ENCODE measurements around the gene CLIP4.

CLIP4 gene

DNA sequence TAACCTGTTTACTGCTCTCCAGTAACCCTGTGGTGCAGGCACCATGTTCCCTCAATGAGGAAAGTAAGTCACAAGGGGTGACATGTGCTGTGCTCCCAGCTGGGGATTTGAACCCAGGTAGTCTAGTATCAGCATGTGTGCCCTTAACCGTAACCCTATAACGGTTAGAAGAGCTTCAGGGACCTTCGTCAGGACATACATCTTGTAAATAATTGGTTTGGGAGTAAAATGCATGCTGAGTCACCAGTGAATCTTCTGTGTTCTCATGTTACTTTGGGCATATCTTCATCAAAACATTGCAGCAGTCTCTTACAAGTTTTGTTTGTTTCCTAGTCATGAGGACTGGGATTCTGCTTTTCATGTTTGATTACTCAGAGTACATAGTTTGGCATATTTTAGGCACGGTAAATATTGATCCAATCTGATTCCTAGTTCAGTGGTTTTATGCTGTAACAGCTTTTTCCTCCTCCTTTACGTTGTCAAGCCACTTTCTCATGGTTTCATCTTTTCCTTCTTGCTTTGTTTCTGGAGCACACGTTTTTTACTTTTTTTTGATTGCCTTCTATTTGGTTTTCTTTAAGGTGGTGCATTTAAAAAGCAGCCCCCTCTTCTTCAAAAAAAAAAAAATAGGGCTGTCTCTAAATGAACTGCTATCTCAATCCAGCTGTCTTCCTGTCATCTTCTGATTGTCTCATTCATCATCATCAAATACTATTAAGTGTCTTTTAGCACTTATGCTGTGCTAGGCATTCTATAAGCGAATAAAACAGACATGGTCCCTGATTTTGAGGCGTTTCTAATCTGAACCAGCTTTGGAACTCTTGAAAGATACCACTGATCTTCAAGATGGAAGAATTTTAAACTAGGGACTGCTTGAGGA lies 50.4 kb downstream of the CLIP4 start:
- Histone ChIP-seq H3K9me3 (ENCODE audit: control insufficient read depth, insufficient read depth, low read depth, low read length) (no peaks in the 10 kb centered on the region), H3K36me3 (ENCODE audit: control insufficient read depth, insufficient read depth, low read length) (no peaks in the 10 kb centered on the region), H3K4me3 (ENCODE audit: low read depth, low read length) (no peak overlapping the region), H3K27me3 (ENCODE audit: control insufficient read depth, insufficient read depth, low read length) (no peaks in the 10 kb centered on the region), H3K4me1 (ENCODE audit: control insufficient read depth, insufficient read depth, low read length) (peaks cover 14% of the 10 kb centered on the region), H3K9ac (ENCODE audit: low read length) (no peak overlapping the region), H3K27ac (ENCODE audit: low read depth, low read length) (no peak overlapping the region)

DNA sequence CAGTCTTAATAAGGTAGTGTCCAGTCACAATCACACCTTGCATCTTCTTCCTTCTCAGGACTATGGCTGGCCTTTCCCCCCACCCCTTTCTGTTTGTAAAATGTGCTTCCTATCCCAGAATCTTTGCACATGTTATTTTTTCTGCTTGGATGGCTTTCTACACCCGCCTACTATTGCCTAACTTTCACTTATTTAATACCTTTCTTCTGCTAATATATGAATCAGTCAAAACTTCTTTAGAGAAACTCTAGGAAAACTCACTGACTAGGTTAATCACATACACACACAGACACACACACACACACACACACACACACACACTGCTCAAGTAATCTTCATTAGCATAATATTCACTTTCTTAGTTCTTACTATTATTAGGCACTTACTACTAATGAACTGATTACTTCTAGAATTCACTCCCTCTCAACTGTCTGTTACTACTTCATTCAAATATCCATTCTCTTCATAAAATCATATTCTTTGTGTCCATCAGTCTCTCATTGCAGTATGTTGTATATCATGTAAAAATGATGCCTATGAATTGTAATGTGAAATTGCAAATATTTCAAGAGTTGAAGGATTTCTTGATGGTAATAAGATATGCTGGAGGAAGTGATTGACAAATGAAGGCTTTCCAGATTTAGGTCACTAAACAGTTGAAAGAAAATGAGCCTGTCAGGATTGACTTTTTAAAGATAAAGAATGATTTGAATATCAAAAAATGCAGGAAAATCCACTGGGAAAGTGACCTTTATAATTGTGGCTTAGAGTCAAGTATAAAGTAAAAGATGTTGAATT lies 51.2 kb downstream of the CLIP4 start:
- H3K36me3 ChIP-seq (ENCODE audit: control insufficient read depth, insufficient read depth, low read length) = no peaks in the 10 kb centered on the region
- no peak overlapping the region for H3K9ac ChIP-seq (ENCODE audit: low read length)
- H3K9me3 ChIP-seq (ENCODE audit: control insufficient read depth, insufficient read depth, low read depth, low read length) = no peaks in the 10 kb centered on the region
- no peaks in the 10 kb centered on the region for H3K27me3 ChIP-seq (ENCODE audit: control insufficient read depth, insufficient read depth, low read length)
- no peak overlapping the region for H3K4me3 ChIP-seq (ENCODE audit: low read depth, low read length)
- no peak overlapping the region for H3K27ac ChIP-seq (ENCODE audit: low read depth, low read length)
- H3K4me1 ChIP-seq (ENCODE audit: control insufficient read depth, insufficient read depth, low read length) = peaks cover 14% of the 10 kb centered on the region

DNA sequence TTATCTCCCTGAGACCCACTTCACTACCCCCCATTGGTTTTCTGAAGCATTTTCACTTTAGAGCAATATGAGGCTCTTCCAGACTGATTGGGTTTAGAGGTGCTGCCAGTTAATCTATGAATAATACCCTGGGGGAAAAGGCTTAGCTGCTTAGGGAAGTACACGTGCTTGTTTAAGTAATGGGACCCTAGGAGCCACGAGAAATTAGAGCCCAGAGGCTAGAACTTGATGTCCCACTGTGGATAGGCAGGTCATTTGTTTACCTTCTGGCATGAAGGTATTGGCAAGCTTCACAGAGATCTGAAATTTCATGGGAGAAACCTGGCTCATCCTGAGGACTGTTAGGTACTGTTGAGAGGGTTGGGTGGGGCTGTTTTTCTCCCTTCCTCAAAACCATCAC lies 59.7 kb downstream of the CLIP4 start:
- no peak overlapping the region for H3K27ac ChIP-seq (ENCODE audit: low read depth, low read length)

DNA sequence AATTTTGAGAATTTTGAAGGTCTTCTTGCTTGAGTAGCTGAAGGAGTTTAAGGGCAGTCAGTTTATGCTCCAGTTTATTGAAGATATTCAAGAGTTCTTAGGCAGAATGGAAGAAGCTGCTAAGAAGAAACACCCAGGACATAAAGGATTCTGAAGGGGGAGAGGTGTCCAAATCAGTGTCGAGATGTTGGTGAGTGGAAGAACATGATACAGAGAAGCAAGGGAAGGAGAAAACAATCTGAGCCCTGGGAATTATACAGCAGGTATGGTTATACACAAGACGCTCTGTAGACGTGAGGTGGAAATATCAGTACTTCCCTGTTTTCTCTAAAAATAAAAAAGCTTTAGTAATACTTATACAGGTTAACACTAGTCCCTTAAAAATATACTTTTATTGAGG lies 60.1 kb downstream of the CLIP4 start:
- Histone ChIP-seq H3K4me1 (ENCODE audit: control insufficient read depth, insufficient read depth, low read length) (no peaks in the 10 kb centered on the region), H3K27me3 (ENCODE audit: control insufficient read depth, insufficient read depth, low read length) (peaks cover 28% of the 10 kb centered on the region), H3K9ac (ENCODE audit: low read length) (no peak overlapping the region), H3K27ac (ENCODE audit: low read depth, low read length) (no peak overlapping the region), H3K9me3 (ENCODE audit: control insufficient read depth, insufficient read depth, low read depth, low read length) (no peaks in the 10 kb centered on the region), H3K36me3 (ENCODE audit: control insufficient read depth, insufficient read depth, low read length) (no peaks in the 10 kb centered on the region), H3K4me3 (ENCODE audit: low read depth, low read length) (no peak overlapping the region)

More for the DNA sequence above, 59.7 kb downstream of the CLIP4 start:
- Histone ChIP-seq H3K9ac (ENCODE audit: low read length) (no peak overlapping the region), H3K36me3 (ENCODE audit: control insufficient read depth, insufficient read depth, low read length) (no peaks in the 10 kb centered on the region), H3K9me3 (ENCODE audit: control insufficient read depth, insufficient read depth, low read depth, low read length) (no peaks in the 10 kb centered on the region), H3K27me3 (ENCODE audit: control insufficient read depth, insufficient read depth, low read length) (peaks cover 28% of the 10 kb centered on the region), H3K4me1 (ENCODE audit: control insufficient read depth, insufficient read depth, low read length) (no peaks in the 10 kb centered on the region), H3K4me3 (ENCODE audit: low read depth, low read length) (no peak overlapping the region)

DNA sequence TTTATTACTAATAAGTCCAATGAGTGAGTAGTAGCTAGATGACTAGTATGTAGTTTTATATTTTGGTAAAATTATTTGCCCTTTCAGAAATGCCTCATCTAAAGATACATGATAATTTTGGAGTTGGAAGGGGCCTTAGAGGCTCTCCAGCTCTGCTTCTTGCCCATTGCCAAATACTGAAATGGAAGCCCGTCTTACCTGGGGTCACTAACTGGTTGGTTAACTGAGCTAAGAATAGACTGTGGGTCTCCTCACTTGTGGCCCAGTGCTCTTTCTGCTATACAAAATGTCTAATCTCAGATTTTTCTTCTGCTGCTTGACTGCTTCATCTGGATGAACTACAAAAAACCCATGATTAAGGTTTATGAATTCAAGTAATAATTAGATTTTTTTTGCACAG lies 67.1 kb downstream of the CLIP4 start:
- Histone ChIP-seq H3K27ac (ENCODE audit: low read depth, low read length) (no peak overlapping the region), H3K9me3 (ENCODE audit: control insufficient read depth, insufficient read depth, low read depth, low read length) (peaks cover 1% of the 10 kb centered on the region; the same call in 1 of the 2 replicates), H3K4me3 (ENCODE audit: low read depth, low read length) (no peak overlapping the region), H3K9ac (ENCODE audit: low read length) (no peak overlapping the region), H3K27me3 (ENCODE audit: control insufficient read depth, insufficient read depth, low read length) (0 out of 2 replicates have a peak, but pooled peaks cover 2% of the 10 kb centered on the region), H3K36me3 (ENCODE audit: control insufficient read depth, insufficient read depth, low read length) (no peaks in the 10 kb centered on the region), H3K4me1 (ENCODE audit: control insufficient read depth, insufficient read depth, low read length) (no peaks in the 10 kb centered on the region)

DNA sequence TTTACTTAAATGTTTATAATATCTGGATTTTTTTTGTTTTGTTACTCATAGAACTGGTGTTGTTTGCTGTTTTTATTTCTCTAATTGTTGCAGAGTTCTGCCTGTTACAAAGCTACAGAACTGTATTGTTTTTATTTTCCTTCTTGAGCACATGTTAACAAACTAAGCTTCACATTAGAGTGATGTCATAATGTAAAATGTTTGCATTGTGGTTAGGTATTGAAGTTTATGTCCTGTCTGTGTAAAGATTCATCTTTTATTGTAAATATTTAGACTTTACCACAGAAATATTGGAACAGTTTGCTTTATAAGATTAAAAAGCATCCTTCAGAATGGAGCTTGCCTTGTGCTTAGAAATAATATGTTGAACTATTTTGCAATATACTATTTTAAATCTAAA lies 67.7 kb downstream of the CLIP4 start:
- Histone ChIP-seq H3K27me3 (ENCODE audit: control insufficient read depth, insufficient read depth, low read length) (no peaks in the 10 kb centered on the region), H3K4me3 (ENCODE audit: low read depth, low read length) (no peak overlapping the region), H3K27ac (ENCODE audit: low read depth, low read length) (no peak overlapping the region), H3K9ac (ENCODE audit: low read length) (no peak overlapping the region), H3K36me3 (ENCODE audit: control insufficient read depth, insufficient read depth, low read length) (no peaks in the 10 kb centered on the region), H3K4me1 (ENCODE audit: control insufficient read depth, insufficient read depth, low read length) (no peaks in the 10 kb centered on the region), H3K9me3 (ENCODE audit: control insufficient read depth, insufficient read depth, low read depth, low read length) (peaks cover 3% of the 10 kb centered on the region; the same call in 1 of the 2 replicates)

DNA sequence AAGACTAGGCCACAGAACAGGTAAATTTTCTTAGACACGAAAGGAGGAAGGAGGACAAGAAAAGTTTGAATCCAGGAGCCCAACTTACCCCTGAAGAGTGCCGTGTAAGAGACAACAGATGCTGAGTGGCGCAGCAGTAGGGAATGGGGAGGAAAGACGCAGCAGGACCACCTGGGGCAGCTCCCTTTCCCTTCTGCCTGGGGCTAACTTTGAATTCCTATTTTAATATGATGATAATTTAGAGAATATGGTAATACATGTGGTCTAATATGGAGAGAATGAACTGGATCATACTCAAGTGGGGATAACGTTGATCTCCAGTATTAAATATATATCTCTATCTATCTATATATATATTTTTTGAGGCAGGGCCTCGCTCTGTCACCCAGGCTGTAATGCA lies 69.3 kb downstream of the CLIP4 start:
- Histone ChIP-seq H3K36me3 (ENCODE audit: control insufficient read depth, insufficient read depth, low read length) (no peaks in the 10 kb centered on the region), H3K9ac (ENCODE audit: low read length) (no peak overlapping the region), H3K9me3 (ENCODE audit: control insufficient read depth, insufficient read depth, low read depth, low read length) (peaks cover 3% of the 10 kb centered on the region; the same call in 1 of the 2 replicates), H3K27me3 (ENCODE audit: control insufficient read depth, insufficient read depth, low read length) (no peaks in the 10 kb centered on the region), H3K27ac (ENCODE audit: low read depth, low read length) (no peak overlapping the region), H3K4me1 (ENCODE audit: control insufficient read depth, insufficient read depth, low read length) (no peaks in the 10 kb centered on the region), H3K4me3 (ENCODE audit: low read depth, low read length) (no peak overlapping the region)

DNA sequence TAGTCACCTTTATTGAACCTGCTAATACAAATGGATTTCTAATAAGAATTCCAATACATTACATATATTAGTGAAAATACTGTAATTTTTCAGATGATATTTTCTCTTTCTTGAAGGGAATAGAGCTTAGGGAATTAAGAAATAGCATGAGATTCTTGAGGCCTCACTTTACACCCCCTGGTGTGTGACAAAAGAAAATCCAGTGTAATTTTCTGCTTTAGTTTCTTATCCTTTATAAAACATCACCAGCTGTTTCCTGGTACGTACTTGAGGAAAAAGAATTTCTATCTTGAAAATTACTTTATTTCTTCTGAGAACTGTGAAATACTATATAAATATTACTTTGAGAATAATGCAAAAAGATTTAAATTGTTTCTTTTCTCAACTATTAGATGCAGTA lies 71.6 kb downstream of the CLIP4 start:
- Histone ChIP-seq H3K27ac (ENCODE audit: low read depth, low read length) (no peak overlapping the region), H3K4me1 (ENCODE audit: control insufficient read depth, insufficient read depth, low read length) (no peaks in the 10 kb centered on the region), H3K9ac (ENCODE audit: low read length) (no peak overlapping the region), H3K27me3 (ENCODE audit: control insufficient read depth, insufficient read depth, low read length) (no peaks in the 10 kb centered on the region), H3K9me3 (ENCODE audit: control insufficient read depth, insufficient read depth, low read depth, low read length) (peaks cover 3% of the 10 kb centered on the region; the same call in 1 of the 2 replicates), H3K36me3 (ENCODE audit: control insufficient read depth, insufficient read depth, low read length) (no peaks in the 10 kb centered on the region), H3K4me3 (ENCODE audit: low read depth, low read length) (no peak overlapping the region)

DNA sequence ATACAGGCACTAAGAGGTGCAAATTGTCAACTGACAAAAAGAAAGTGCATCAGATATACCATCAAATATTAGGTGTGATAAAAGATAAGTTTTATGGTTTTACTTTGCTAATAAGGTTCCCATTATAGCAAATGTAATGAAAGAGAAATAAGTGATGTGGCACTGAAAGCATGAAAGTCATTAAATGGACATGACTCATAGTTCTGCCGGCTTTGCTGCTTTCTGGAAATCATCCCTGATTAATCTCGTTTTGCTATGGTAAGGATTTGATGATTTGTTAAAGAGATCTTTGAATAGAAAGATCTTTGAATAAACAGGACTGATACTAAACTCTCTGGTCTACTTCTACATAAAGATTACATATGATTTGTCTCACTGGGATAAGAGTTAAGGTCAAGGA lies 72.7 kb downstream of the CLIP4 start:
- Histone ChIP-seq H3K36me3 (ENCODE audit: control insufficient read depth, insufficient read depth, low read length) (no peaks in the 10 kb centered on the region), H3K27ac (ENCODE audit: low read depth, low read length) (no peak overlapping the region), H3K4me3 (ENCODE audit: low read depth, low read length) (no peak overlapping the region), H3K9me3 (ENCODE audit: control insufficient read depth, insufficient read depth, low read depth, low read length) (peaks cover 3% of the 10 kb centered on the region; the same call in 1 of the 2 replicates), H3K4me1 (ENCODE audit: control insufficient read depth, insufficient read depth, low read length) (no peaks in the 10 kb centered on the region), H3K9ac (ENCODE audit: low read length) (no peak overlapping the region), H3K27me3 (ENCODE audit: control insufficient read depth, insufficient read depth, low read length) (no peaks in the 10 kb centered on the region)

DNA sequence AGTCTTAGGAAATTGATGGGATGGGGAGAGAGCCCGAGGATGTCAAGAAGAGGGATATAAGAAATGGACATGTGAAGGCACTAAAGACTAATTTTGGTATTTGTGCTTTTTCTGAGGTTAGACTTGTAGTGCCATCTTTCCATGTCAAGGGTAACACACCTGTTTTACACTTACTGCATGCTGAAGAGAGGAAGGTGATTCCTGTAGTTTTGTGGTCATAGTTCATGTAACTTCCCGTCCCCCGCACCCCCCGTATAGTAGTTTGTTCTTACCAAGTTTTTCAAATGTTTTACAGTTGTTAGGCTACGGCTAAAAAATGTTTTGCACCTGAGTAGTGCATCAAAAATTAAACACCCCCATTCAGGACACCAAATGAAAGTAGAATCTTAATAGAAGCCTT lies 73.8 kb downstream of the CLIP4 start:
- H3K9me3 ChIP-seq (ENCODE audit: control insufficient read depth, insufficient read depth, low read depth, low read length) = peaks cover 3% of the 10 kb centered on the region; the same call in 1 of the 2 replicates
- H3K9ac ChIP-seq (ENCODE audit: low read length) = no peak overlapping the region
- H3K36me3 ChIP-seq (ENCODE audit: control insufficient read depth, insufficient read depth, low read length) = no peaks in the 10 kb centered on the region
- H3K4me1 ChIP-seq (ENCODE audit: control insufficient read depth, insufficient read depth, low read length) = no peaks in the 10 kb centered on the region
- no peak overlapping the region for H3K27ac ChIP-seq (ENCODE audit: low read depth, low read length)
- H3K4me3 ChIP-seq (ENCODE audit: low read depth, low read length) = no peak overlapping the region
- no peaks in the 10 kb centered on the region for H3K27me3 ChIP-seq (ENCODE audit: control insufficient read depth, insufficient read depth, low read length)

DNA sequence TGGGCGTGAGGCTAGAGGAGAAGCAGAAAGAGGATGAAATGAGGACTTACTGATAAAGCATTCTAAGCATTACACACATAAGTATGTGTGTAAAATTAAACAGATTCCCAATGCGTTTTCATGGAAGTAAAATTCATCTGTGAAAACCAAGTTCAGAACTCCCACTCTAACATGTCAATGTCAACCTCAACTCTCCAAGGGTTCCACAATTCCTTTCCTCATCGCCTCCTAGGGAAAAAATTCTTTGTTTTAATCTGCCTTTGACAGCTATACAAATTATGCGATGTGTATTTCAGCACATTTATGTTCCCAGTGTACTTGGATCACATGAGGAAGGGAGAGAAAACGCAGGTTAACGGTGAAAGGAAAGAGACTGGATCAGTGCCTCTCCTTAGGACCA lies 76.6 kb downstream of the CLIP4 start:
- Histone ChIP-seq H3K36me3 (ENCODE audit: control insufficient read depth, insufficient read depth, low read length) (no peaks in the 10 kb centered on the region), H3K9me3 (ENCODE audit: control insufficient read depth, insufficient read depth, low read depth, low read length) (peaks cover 3% of the 10 kb centered on the region; the same call in 1 of the 2 replicates), H3K27ac (ENCODE audit: low read depth, low read length) (no peak overlapping the region), H3K4me3 (ENCODE audit: low read depth, low read length) (no peak overlapping the region), H3K4me1 (ENCODE audit: control insufficient read depth, insufficient read depth, low read length) (no peaks in the 10 kb centered on the region), H3K9ac (ENCODE audit: low read length) (no peak overlapping the region), H3K27me3 (ENCODE audit: control insufficient read depth, insufficient read depth, low read length) (no peaks in the 10 kb centered on the region)
